GM19324 (cell line): ENCODE measurements around the gene DNM2.
"Not testable (repeated sequence)": the region's sequence is repeated elsewhere in the genome, so short reads cannot be mapped to it uniquely, and the experiment has no call there.

Experiments used
- ATAC-seq: cut with Tn5 transposase; IDR thresholded peaks from one replicate; pipeline ENCODE4 v1.9.1; 2021; ENCODE audit warnings: mild to moderate bottlenecking, moderate library complexity; ENCODE audit not compliant: unreplicated experiment, low FRiP score

Gene DNM2

GRCh38 chr19:10720607-10721125 lies 2.8 kb downstream of the DNM2 start:
- no peak for ATAC-seq

- ATAC-seq = no peak
These were observed 5.7 kb downstream of the DNM2 start for GRCh38 chr19:10723591-10723990.

GRCh38 chr19:10724573-10725071 lies 6.7 kb downstream of the DNM2 start:
- ATAC-seq = no peak

GRCh38 chr19:10725415-10725814 lies 7.5 kb downstream of the DNM2 start:
- ATAC-seq = no peak

- ATAC-seq = no peak
These were observed 8.4 kb downstream of the DNM2 start for GRCh38 chr19:10726268-10726667.

GRCh38 chr19:10727685-10728201 lies 9.9 kb downstream of the DNM2 start:
- ATAC-seq = no peak

GRCh38 chr19:10729411-10729810 lies 11.5 kb downstream of the DNM2 start:
- no peak for ATAC-seq

- ATAC-seq = no peak
These were observed 13.1 kb downstream of the DNM2 start for GRCh38 chr19:10730932-10731331.

GRCh38 chr19:10735741-10736140 lies 17.9 kb downstream of the DNM2 start:
- ATAC-seq = no peak

- no peak for ATAC-seq
These were observed 18.3 kb downstream of the DNM2 start for GRCh38 chr19:10736189-10736588.

GRCh38 chr19:10736916-10737551 lies 19.2 kb downstream of the DNM2 start:
- no peak for ATAC-seq

- no peak for ATAC-seq
These were observed 19.8 kb downstream of the DNM2 start for GRCh38 chr19:10737722-10738121.

- no peak for ATAC-seq
These were observed 22.9 kb downstream of the DNM2 start for GRCh38 chr19:10740798-10741197.

GRCh38 chr19:10742476-10742875 lies 24.6 kb downstream of the DNM2 start:
- ATAC-seq = no peak

- no peak for ATAC-seq
These were observed 26.4 kb downstream of the DNM2 start for GRCh38 chr19:10744253-10744798.

GRCh38 chr19:10744801-10745293 lies 27.0 kb downstream of the DNM2 start:
- no peak for ATAC-seq

- ATAC-seq = not testable (repeated sequence)
These were observed 28.6 kb downstream of the DNM2 start for GRCh38 chr19:10746437-10746836.

- ATAC-seq = no peak
These were observed 29.4 kb downstream of the DNM2 start for GRCh38 chr19:10747271-10747670.

GRCh38 chr19:10747674-10748073 lies 29.8 kb downstream of the DNM2 start:
- ATAC-seq = no peak

- no peak for ATAC-seq
These were observed 30.5 kb downstream of the DNM2 start for GRCh38 chr19:10748195-10748926.

- ATAC-seq = no peak
These were observed 31.1 kb downstream of the DNM2 start for GRCh38 chr19:10748927-10749434.
